WTC11 (cell line): Measurements from ENCODE around the gene CACNA2D4. TPM values are rescaled to one million over a fixed set of nuclear protein-coding genes. Genes with fewer than 3 reads are reported as not detected.

Source experiments
- ATAC-seq: fragments of 200-7000 bp; cut with Tn5 transposase; 2 replicates; pipeline ENCODE4 v1.10.0; 2021; ENCODE audit warnings: mild to moderate bottlenecking, moderate library complexity
- CTCF ChIA-PET: fragments of 300-600 bp; sonication (Branson Sonifier 250); formaldehyde crosslinking; loops from one replicate; lab custom pipeline; 2021; ENCODE audit warnings: antibody characterized with exemption; lab: Charles Lee
- POLR2A ChIA-PET: fragments of 350-600 bp; sonication (Branson Sonifier 250); formaldehyde crosslinking; loops from one replicate; lab custom pipeline; 2021; ENCODE audit warnings: antibody characterized with exemption; lab: Charles Lee
- DNase-seq: peaks from one replicate; pipeline ENCODE4 v3.0.0; 2021; ENCODE audit warnings: low spot score
- H3K27ac Mint-ChIP-seq: 2 replicates; pipeline ENCODE4 v1.8.0; 2021; ENCODE audit warnings: mixed read lengths
- H3K27me3 Mint-ChIP-seq: 2 replicates; pipeline ENCODE4 v1.8.0; 2021; ENCODE audit warnings: low read depth, mild to moderate bottlenecking, moderate library complexity, mixed read lengths
- H3K36me3 Mint-ChIP-seq: 2 replicates; pipeline ENCODE4 v1.8.0; 2021; ENCODE audit warnings: mixed read lengths
- H3K4me1 Mint-ChIP-seq: 2 replicates; pipeline ENCODE4 v1.8.0; 2022; ENCODE audit warnings: mixed read lengths
- H3K4me3 Mint-ChIP-seq: 2 replicates; pipeline ENCODE4 v1.8.0; 2021; ENCODE audit warnings: mild to moderate bottlenecking, moderate library complexity, mixed read lengths
- H3K9me3 Mint-ChIP-seq: 2 replicates; pipeline ENCODE4 v1.8.0; 2021; ENCODE audit warnings: mixed read lengths
- ARID4B ChIP-seq: sonication (generic); formaldehyde crosslinking; IDR thresholded peaks from 2 replicates; pipeline ENCODE4 v1.8.0; 2023; ENCODE audit warnings: missing genetic modification reagents, mild to moderate bottlenecking, borderline replicate concordance
- CBFB ChIP-seq: sonication (generic); formaldehyde crosslinking; IDR thresholded peaks from 2 replicates; pipeline ENCODE4 v1.8.1; 2022; ENCODE audit warnings: mild to moderate bottlenecking, low read depth, missing genetic modification reagents
- CDX4 ChIP-seq: fragments of 250-450 bp; sonication (Bioruptor Pico); IDR thresholded peaks from 2 replicates; pipeline ENCODE4 v1.9.0; 2021; ENCODE audit warnings: moderate library complexity, mild to moderate bottlenecking, inconsistent platforms, borderline replicate concordance
- EMX1 ChIP-seq: fragments of 250-450 bp; sonication (Bioruptor Pico); IDR thresholded peaks from 2 replicates; pipeline ENCODE4 v1.8.0; 2021; ENCODE audit warnings: mild to moderate bottlenecking
- GRHL2 ChIP-seq: fragments of 250-450 bp; sonication (Bioruptor Pico); IDR thresholded peaks from 2 replicates; pipeline ENCODE4 v1.8.0; 2022; ENCODE audit warnings: mild to moderate bottlenecking, moderate library complexity; ENCODE audit not compliant: insufficient replicate concordance, severe bottlenecking
- KAT7 ChIP-seq: sonication (generic); formaldehyde crosslinking; IDR thresholded peaks from 2 replicates; pipeline ENCODE4 v1.8.1; 2023; ENCODE audit warnings: missing genetic modification reagents, mild to moderate bottlenecking, borderline replicate concordance
- MYBL2 ChIP-seq: sonication (generic); formaldehyde crosslinking; IDR thresholded peaks from 2 replicates; pipeline ENCODE4 v1.8.1; 2023; ENCODE audit warnings: mild to moderate bottlenecking, moderate library complexity, missing genetic modification reagents
- NFYB ChIP-seq: sonication (generic); formaldehyde crosslinking; conservative IDR thresholded peaks from 2 replicates; pipeline ENCODE4 v1.8.0; 2022; ENCODE audit warnings: low read depth, missing genetic modification reagents
- NR1H2 ChIP-seq: sonication (generic); formaldehyde crosslinking; IDR thresholded peaks from 2 replicates; pipeline ENCODE4 v1.9.0; 2021; ENCODE audit warnings: mild to moderate bottlenecking, moderate library complexity, missing genetic modification reagents
- NR2C2 ChIP-seq: sonication (generic); formaldehyde crosslinking; IDR thresholded peaks from 2 replicates; pipeline ENCODE4 v1.8.0; 2022; ENCODE audit warnings: mild to moderate bottlenecking, missing genetic modification reagents
- PRRX2 ChIP-seq: fragments of 250-450 bp; sonication (Bioruptor Pico); IDR thresholded peaks from 2 replicates; pipeline ENCODE4 v1.8.0; 2021; ENCODE audit warnings: mild to moderate bottlenecking
- STAT6 ChIP-seq: sonication (generic); formaldehyde crosslinking; conservative IDR thresholded peaks from 2 replicates; pipeline ENCODE4 v1.8.1; 2023; ENCODE audit warnings: mild to moderate bottlenecking, low read depth, missing genetic modification reagents, moderate library complexity
- USF2 ChIP-seq: sonication (generic); formaldehyde crosslinking; IDR thresholded peaks from 2 replicates; pipeline ENCODE4 v1.8.1; 2023; ENCODE audit warnings: mild to moderate bottlenecking, missing genetic modification reagents, moderate library complexity
- ZBTB43 ChIP-seq: sonication (generic); formaldehyde crosslinking; IDR thresholded peaks from 2 replicates; pipeline ENCODE4 v1.8.1; 2023; ENCODE audit warnings: mild to moderate bottlenecking, missing genetic modification reagents
- ZNF138 ChIP-seq: sonication (generic); formaldehyde crosslinking; conservative IDR thresholded peaks from 2 replicates; pipeline ENCODE4 v1.8.1; 2022; ENCODE audit warnings: mild to moderate bottlenecking, moderate library complexity, missing genetic modification reagents
- ZNF396 ChIP-seq: fragments of 250-450 bp; sonication (Bioruptor Pico); IDR thresholded peaks from 2 replicates; pipeline ENCODE4 v1.8.0; 2021; ENCODE audit warnings: mild to moderate bottlenecking, moderate library complexity, borderline replicate concordance
- total RNA-seq: library from RNA; stranded (reverse); gene quantifications from 3 replicates; pipeline ENCODE4 v1.2.3, GENCODE V29; 2021

CACNA2D4 gene
- total RNA-seq, 1 experiment from 2014 or later, result 0.04 TPM

GRCh38 chr12:1927051-1927680, 8.7 kb upstream of the CACNA2D4 start:
- Mint-ChIP-seq H3K27ac (no peak overlapping the region), H3K9me3 (no peaks in the 10 kb centered on the region)
- POLR2A ChIA-PET, result interaction anchor here (0.6 kb wide), 1 partner anchor 298 kb away, joined by 3 read pairs; the partner anchor contains the start of gene WNT5B
- TF ChIP-seq ZNF138 (CRISPR knock-in tag) (no peak), STAT6 (CRISPR knock-in tag) (no peak)
- TF ChIP-seq, all 79 proteins: peak for 0
- Mint-ChIP-seq H3K27me3 (0 out of 2 replicates have a peak, but pooled peaks cover 2% of the 10 kb centered on the region), H3K4me3 (no peak overlapping the region), H3K36me3 (no peaks in the 10 kb centered on the region), H3K4me1 (no peaks in the 10 kb centered on the region)
- ATAC-seq (no peak), DNase-seq (no peak)
- CTCF ChIA-PET, result interaction anchor here (0.8 to 1.8 kb wide), 3 partner anchors 13 to 293 kb away, joined by 3 to 8 read pairs (median 3); no protein-coding TSS in a partner anchor

- Mint-ChIP-seq H3K4me1 (no peaks in the 10 kb centered on the region), H3K36me3 (no peaks in the 10 kb centered on the region), H3K9me3 (no peaks in the 10 kb centered on the region), H3K27me3 (0 out of 2 replicates have a peak, but pooled peaks cover 2% of the 10 kb centered on the region), H3K27ac (no peak overlapping the region), H3K4me3 (no peak overlapping the region)
- CTCF ChIA-PET, result interaction anchor here (1.0 to 1.8 kb wide), 2 partner anchors 14 to 292 kb away, joined by 3 to 8 read pairs; no protein-coding TSS in a partner anchor
- ATAC-seq (no peak), DNase-seq (no peak)
- TF ChIP-seq ARID4B (CRISPR knock-in tag) (no peak), NFYB (no peak), GRHL2 (CRISPR knock-in tag) (no peak), KAT7 (CRISPR knock-in tag) (no peak), NR1H2 (CRISPR knock-in tag) (no peak), NR2C2 (no peak), CBFB (CRISPR knock-in tag) (no peak), EMX1 (CRISPR knock-in tag) (no peak), CDX4 (CRISPR knock-in tag) (no peak), MYBL2 (CRISPR knock-in tag) (no peak), USF2 (no peak), ZNF396 (CRISPR knock-in tag) (no peak), ZBTB43 (CRISPR knock-in tag) (no peak), PRRX2 (CRISPR knock-in tag) (no peak)
- POLR2A ChIA-PET, result interaction anchor here (0.6 kb wide), 1 partner anchor 297 kb away, joined by 3 read pairs; the partner anchor contains the start of gene WNT5B
Measured at GRCh38 chr12:1926251-1926657, 7.8 kb upstream of the CACNA2D4 start.
